AML-193 (cell line): ENCODE measurements around the gene ZNF202.
"Not testable (repeated sequence)": the region's sequence is repeated elsewhere in the genome, so short reads cannot be mapped to it uniquely, and the experiment has no call there.

Experiments
- DNase-seq, 2 experiments: peaks; one replicate each; lab custom pipeline; 2025; lab: John Stamatoyannopoulos, UW

ZNF202 gene

GRCh38 chr11:123741159-123742030, at the start of gene ZNF202:
TSS of gene ZNF202 (minus strand) at chr11:123741660. CDS start at chr11:123730888, 10,772 bp downstream.
- DNase-seq = peak; percentile 75 to 76

GRCh38 chr11:123783536-123783935, 42.1 kb upstream of the ZNF202 start:
- DNase-seq = no peak

- no peak for DNase-seq
Observed at GRCh38 chr11:123778511-123778910, 37.1 kb upstream of the ZNF202 start.

GRCh38 chr11:123775715-123776549, 34.5 kb upstream of the ZNF202 start:
- DNase-seq = no peak

GRCh38 chr11:123775289-123775688, 33.8 kb upstream of the ZNF202 start:
- no peak for DNase-seq

GRCh38 chr11:123773959-123774358, 32.5 kb upstream of the ZNF202 start:
- DNase-seq = no peak

GRCh38 chr11:123773026-123773425, 31.6 kb upstream of the ZNF202 start:
- no peak for DNase-seq

- DNase-seq = no peak
Observed at GRCh38 chr11:123771664-123772063, 30.2 kb upstream of the ZNF202 start.

- no peak for DNase-seq
Observed at GRCh38 chr11:123770712-123771111, 29.3 kb upstream of the ZNF202 start.

GRCh38 chr11:123765601-123766000, 24.1 kb upstream of the ZNF202 start:
- no peak for DNase-seq

- no peak for DNase-seq
Observed at GRCh38 chr11:123762422-123762821, 21.0 kb upstream of the ZNF202 start.

- no peak for DNase-seq
Observed at GRCh38 chr11:123760894-123761293, 19.4 kb upstream of the ZNF202 start.

GRCh38 chr11:123757976-123758375, 16.5 kb upstream of the ZNF202 start:
- DNase-seq = no peak

- DNase-seq = no peak
Observed at GRCh38 chr11:123755813-123756212, 14.4 kb upstream of the ZNF202 start.

GRCh38 chr11:123755344-123755743, 13.9 kb upstream of the ZNF202 start:
- no peak for DNase-seq

GRCh38 chr11:123754101-123754568, 12.7 kb upstream of the ZNF202 start, which contains the start of gene OR6X1:
TSS of gene OR6X1 (minus strand) at chr11:123754518. CDS start at chr11:123754518, 0 bp downstream.
- DNase-seq = no peak

- no peak for DNase-seq
Observed at GRCh38 chr11:123753110-123753509, 11.7 kb upstream of the ZNF202 start.

GRCh38 chr11:123751781-123752180, 10.3 kb upstream of the ZNF202 start:
- DNase-seq = no peak

- DNase-seq = not testable (repeated sequence)
Observed at GRCh38 chr11:123748349-123748748, 6.9 kb upstream of the ZNF202 start.

- no peak for DNase-seq
Observed at GRCh38 chr11:123745764-123746451, 4.4 kb upstream of the ZNF202 start.

- DNase-seq = no peak
Observed at GRCh38 chr11:123742724-123743120, 1.3 kb upstream of the ZNF202 start.
